ENCODE results near the gene CD52. TPM values are rescaled to one million over a fixed set of nuclear protein-coding genes. Genes with fewer than 3 reads are reported as not detected.

Gene CD52
- total and polyA plus RNA-seq, 2 of the 13 experiments (the other 11 are each of a cell fraction or from before 2014, with no cell fraction given): 0.32 TPM; not detected in 1

GRCh38 chr1:26368006-26368405 is 50.2 kb downstream of the CD52 start:
- CTCF ChIA-PET (ENCODE audit: low intra/inter-chr PET ratio, low total read pairs): no interaction called here
- intact Hi-C loops (cut with micrococcal nuclease; ENCODE audit: unreplicated experiment) (no loop called here), in situ Hi-C loops (cut with HindIII; ENCODE audit: extremely low pct_ligation_motif_present, low pct_unique_long_range_greater_than_20kb) (no loop called here)
- DNase-seq (ENCODE audit: low spot score): no peak
- no TSS peak for BruUV-seq (replicated peaks)
- Histone ChIP-seq H4K20me1 (ENCODE audit: insufficient read depth, low read length) (no peaks in the 10 kb centered on the region), H3K9ac (ENCODE audit: insufficient read depth, low read depth, low read length) (no peak overlapping the region), H3K27me3 (ENCODE audit: control insufficient read depth in 1 of 2, insufficient read depth in 2 of 2, low read length in 2 of 2) (peaks cover 3 to 7% of the 10 kb centered on the region in 2 experiments; a peak in 2 of 5 replicates), H3K4me3 (replicated peaks in 1 of 3; ENCODE audit: insufficient read depth in 1 of 3, low read depth in 2 of 3, low read length in 3 of 3) (no peak overlapping the region), H3K9me3 (ENCODE audit: low read length) (no peaks in the 10 kb centered on the region), H3K79me2 (ENCODE audit: insufficient read depth, low read length) (no peaks in the 10 kb centered on the region), H3K27ac (ENCODE audit: extremely low read length, insufficient read depth, low read length) (no peak overlapping the region), H3K4me1 (ENCODE audit: insufficient read depth, low read length) (peaks cover 25% of the 10 kb centered on the region), H3K4me2 (ENCODE audit: low read depth, low read length) (no peak overlapping the region), H3K36me3 (replicated peaks in 1 of 2; ENCODE audit: control insufficient read depth in 1 of 2, insufficient read depth in 2 of 2, low read length in 2 of 2) (no peaks in the 10 kb centered on the region; a peak in 1 of 5 replicates), H2AFZ (ENCODE audit: low read length) (no peak overlapping the region)
- FAIRE-seq: no peak
- 4% methylated on average over 4 of the region's 4 CpGs for WGBS (ENCODE audit: low lambda C conversion rate)
- ATAC-seq: no peak
- POLR2A ChIA-PET: no interaction called here
- TF ChIP-seq NBN (conservative IDR thresholded peaks at IDR 0.05) (no peak), ZBTB10 (CRISPR knock-in tag; IDR thresholded peaks at IDR 0.05; ENCODE audit: borderline replicate concordance) (no peak), ZNF792 (CRISPR knock-in tag; IDR thresholded peaks at IDR 0.05) (no peak), CCAR2 (optimal IDR thresholded peaks at IDR 0.05; ENCODE audit: low read depth, low read length) (no peak), CTCF (CRISPR knock-in tag; IDR thresholded peaks at IDR 0.05) (peak; percentile 19; the same call in 1 of the 2 replicates), ETV5 (CRISPR knock-in tag; IDR thresholded peaks at IDR 0.05; ENCODE audit: borderline replicate concordance) (no peak)

Data from HepG2 (cell line).